ENCODE measurements around the gene CCRL2. TPM values are rescaled to one million over a fixed set of nuclear protein-coding genes. Genes with fewer than 3 reads are reported as not detected.

The CCRL2 gene
- total and polyA plus RNA-seq, 2 donors (not counting 1 experiment from before 2014, with no cell fraction given) = 0.33 to 3.7 TPM

DNA sequence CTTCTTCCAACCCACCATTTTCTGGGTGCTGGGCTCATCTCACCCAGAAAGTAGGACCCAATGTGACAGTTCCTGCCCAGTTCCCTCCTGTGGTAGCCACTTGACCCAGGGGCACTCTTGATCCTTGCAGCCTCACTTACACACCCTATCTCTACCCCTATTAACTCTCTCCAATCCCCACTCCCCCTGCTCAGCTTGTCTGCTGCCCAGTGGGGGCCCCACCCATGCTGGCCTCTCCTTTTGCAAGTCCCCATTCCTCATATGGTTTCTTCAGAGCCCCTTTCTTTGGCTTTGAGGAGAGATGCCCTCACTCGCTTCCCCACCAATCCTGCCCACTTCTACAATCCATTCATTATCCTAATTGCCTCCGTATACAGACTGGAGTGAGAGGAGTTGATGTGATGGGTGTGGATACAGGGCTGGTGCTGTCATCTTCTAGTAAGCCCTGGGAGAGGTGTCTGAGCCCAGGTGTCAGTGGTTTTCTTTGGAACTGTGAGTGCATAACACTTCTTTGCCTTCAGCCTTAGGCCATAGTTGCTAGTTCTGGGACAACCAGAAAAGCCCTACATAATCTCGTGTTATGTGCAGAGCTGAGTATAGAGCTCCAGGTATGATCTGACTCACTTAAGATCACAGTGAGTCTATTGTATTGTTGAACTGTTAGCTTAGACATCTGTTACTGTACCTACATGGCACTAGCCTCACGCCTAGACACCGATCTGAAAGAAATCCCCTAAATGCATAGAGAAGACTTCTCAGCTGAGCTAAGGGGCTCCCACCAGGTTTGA lies 41.1 kb upstream of the CCRL2 start:
- no peaks in the 10 kb centered on the region for H3K4me1 ChIP-seq (ENCODE audit: control insufficient read depth, extremely low read depth, insufficient read depth, low read length)
- no peak overlapping the region for H3K4me2 ChIP-seq (ENCODE audit: extremely low read depth, insufficient read depth, low read length)
- no peaks in the 10 kb centered on the region for H4K20me1 ChIP-seq (ENCODE audit: control insufficient read depth, extremely low read depth, insufficient read depth, low read length)
- no peaks in the 10 kb centered on the region for H3K36me3 ChIP-seq (ENCODE audit: control insufficient read depth, insufficient read depth, low read length)
- TF ChIP-seq EZH2 (IDR thresholded peaks at IDR 0.05; ENCODE audit: low read length, missing control alignments) = no peak
- TF ChIP-seq, protein P1, sequence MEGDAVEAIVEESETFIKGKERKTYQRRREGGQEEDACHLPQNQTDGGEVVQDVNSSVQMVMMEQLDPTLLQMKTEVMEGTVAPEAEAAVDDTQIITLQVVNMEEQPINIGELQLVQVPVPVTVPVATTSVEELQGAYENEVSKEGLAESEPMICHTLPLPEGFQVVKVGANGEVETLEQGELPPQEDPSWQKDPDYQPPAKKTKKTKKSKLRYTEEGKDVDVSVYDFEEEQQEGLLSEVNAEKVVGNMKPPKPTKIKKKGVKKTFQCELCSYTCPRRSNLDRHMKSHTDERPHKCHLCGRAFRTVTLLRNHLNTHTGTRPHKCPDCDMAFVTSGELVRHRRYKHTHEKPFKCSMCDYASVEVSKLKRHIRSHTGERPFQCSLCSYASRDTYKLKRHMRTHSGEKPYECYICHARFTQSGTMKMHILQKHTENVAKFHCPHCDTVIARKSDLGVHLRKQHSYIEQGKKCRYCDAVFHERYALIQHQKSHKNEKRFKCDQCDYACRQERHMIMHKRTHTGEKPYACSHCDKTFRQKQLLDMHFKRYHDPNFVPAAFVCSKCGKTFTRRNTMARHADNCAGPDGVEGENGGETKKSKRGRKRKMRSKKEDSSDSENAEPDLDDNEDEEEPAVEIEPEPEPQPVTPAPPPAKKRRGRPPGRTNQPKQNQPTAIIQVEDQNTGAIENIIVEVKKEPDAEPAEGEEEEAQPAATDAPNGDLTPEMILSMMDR (conservative IDR thresholded peaks at IDR 0.05 in 1 of 2, IDR thresholded peaks at IDR 0.05 in 1 of 2; ENCODE audit: low read depth in 1 of 2, low read length in 2 of 2) = no peak
- H3K79me2 ChIP-seq (ENCODE audit: control insufficient read depth, insufficient read depth, low read length) = no peaks in the 10 kb centered on the region
- H3K27ac ChIP-seq (ENCODE audit: insufficient read depth, low read length) = no peak overlapping the region
- H3K4me3 ChIP-seq (replicated peaks in 1 of 4; ENCODE audit: control extremely low read depth in 1 of 4, insufficient read depth in 1 of 4, low read depth in 3 of 4, low read length in 4 of 4) = no peak overlapping the region
- no peak overlapping the region for H2AFZ ChIP-seq (ENCODE audit: low read length)
- no peak for DNase-seq (ENCODE audit: low read depth in 2 of 2)
- H3K9me3 ChIP-seq (ENCODE audit: control insufficient read depth, insufficient read depth, low read depth, low read length) = no peaks in the 10 kb centered on the region
- no peak overlapping the region for H3K9ac ChIP-seq (ENCODE audit: insufficient read depth, low read length)
- peaks cover 4% of the 10 kb centered on the region for H3K27me3 ChIP-seq (ENCODE audit: control insufficient read depth, insufficient read depth, low read length)

DNA sequence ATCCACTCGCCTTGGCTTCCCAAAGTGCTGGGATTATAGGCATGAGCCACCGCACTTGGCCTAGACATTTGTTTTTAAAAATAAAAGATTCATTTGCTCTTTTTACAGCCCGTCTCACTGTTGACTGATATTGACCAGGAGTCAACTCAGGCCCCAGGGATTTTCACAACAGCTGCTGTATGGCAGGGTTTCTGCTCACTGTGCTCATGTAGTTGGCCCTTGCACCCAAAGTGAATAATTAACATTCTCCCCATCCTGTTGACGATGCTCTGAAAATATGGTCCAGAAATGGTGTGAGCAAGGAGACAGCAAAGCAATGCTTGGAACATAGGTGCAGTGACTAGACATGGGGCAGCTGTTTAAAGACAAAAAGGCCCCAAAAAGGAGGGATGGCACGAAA lies 39.2 kb upstream of the CCRL2 start:
- Histone ChIP-seq H3K9me3 (ENCODE audit: control insufficient read depth, insufficient read depth, low read depth, low read length) (no peaks in the 10 kb centered on the region), H3K4me3 (replicated peaks in 1 of 4; ENCODE audit: control extremely low read depth in 1 of 4, insufficient read depth in 1 of 4, low read depth in 3 of 4, low read length in 4 of 4) (no peak overlapping the region), H3K9ac (ENCODE audit: insufficient read depth, low read length) (no peak overlapping the region), H4K20me1 (ENCODE audit: control insufficient read depth, extremely low read depth, insufficient read depth, low read length) (no peaks in the 10 kb centered on the region), H3K79me2 (ENCODE audit: control insufficient read depth, insufficient read depth, low read length) (no peaks in the 10 kb centered on the region), H3K4me1 (ENCODE audit: control insufficient read depth, extremely low read depth, insufficient read depth, low read length) (no peaks in the 10 kb centered on the region), H3K36me3 (ENCODE audit: control insufficient read depth, insufficient read depth, low read length) (no peaks in the 10 kb centered on the region), H3K4me2 (ENCODE audit: extremely low read depth, insufficient read depth, low read length) (no peak overlapping the region), H2AFZ (ENCODE audit: low read length) (no peak overlapping the region), H3K27ac (ENCODE audit: insufficient read depth, low read length) (no peak overlapping the region), H3K27me3 (ENCODE audit: control insufficient read depth, insufficient read depth, low read length) (peaks cover 7% of the 10 kb centered on the region)
- TF ChIP-seq, protein P1 (conservative IDR thresholded peaks at IDR 0.05 in 1 of 2, IDR thresholded peaks at IDR 0.05 in 1 of 2; ENCODE audit: low read depth in 1 of 2, low read length in 2 of 2) = no peak
- no peak for TF ChIP-seq EZH2 (IDR thresholded peaks at IDR 0.05; ENCODE audit: low read length, missing control alignments)
- no peak for DNase-seq (ENCODE audit: low read depth in 2 of 2)

DNA sequence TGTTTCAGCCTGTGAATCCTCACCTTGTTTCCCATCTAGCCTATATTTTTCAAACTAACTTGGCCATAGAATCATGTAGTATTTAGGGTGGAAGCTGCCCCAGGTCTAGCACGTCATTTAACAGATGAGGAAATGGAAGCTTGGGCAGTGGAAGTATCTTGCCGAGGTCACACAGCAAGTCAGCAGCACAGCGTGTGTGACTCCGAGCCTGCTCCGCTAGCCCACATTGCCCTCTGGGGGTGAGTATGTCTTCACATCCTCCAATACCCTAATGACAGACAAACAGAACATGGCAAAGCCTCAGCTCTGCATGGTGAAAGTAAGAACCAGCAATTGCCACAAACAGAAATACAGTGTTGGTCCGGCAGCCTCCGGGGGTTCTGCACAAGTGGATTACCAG lies 38.5 kb upstream of the CCRL2 start:
- no peaks in the 10 kb centered on the region for H3K4me1 ChIP-seq (ENCODE audit: control insufficient read depth, extremely low read depth, insufficient read depth, low read length)
- TF ChIP-seq, protein P1 (conservative IDR thresholded peaks at IDR 0.05 in 1 of 2, IDR thresholded peaks at IDR 0.05 in 1 of 2; ENCODE audit: low read depth in 1 of 2, low read length in 2 of 2) = no peak
- TF ChIP-seq EZH2 (IDR thresholded peaks at IDR 0.05; ENCODE audit: low read length, missing control alignments) = no peak
- H4K20me1 ChIP-seq (ENCODE audit: control insufficient read depth, extremely low read depth, insufficient read depth, low read length) = no peaks in the 10 kb centered on the region
- no peaks in the 10 kb centered on the region for H3K36me3 ChIP-seq (ENCODE audit: control insufficient read depth, insufficient read depth, low read length)
- no peak overlapping the region for H3K9ac ChIP-seq (ENCODE audit: insufficient read depth, low read length)
- no peaks in the 10 kb centered on the region for H3K79me2 ChIP-seq (ENCODE audit: control insufficient read depth, insufficient read depth, low read length)
- no peak overlapping the region for H3K4me2 ChIP-seq (ENCODE audit: extremely low read depth, insufficient read depth, low read length)
- H3K27me3 ChIP-seq (ENCODE audit: control insufficient read depth, insufficient read depth, low read length) = peaks cover 8% of the 10 kb centered on the region
- H3K9me3 ChIP-seq (ENCODE audit: control insufficient read depth, insufficient read depth, low read depth, low read length) = no peaks in the 10 kb centered on the region
- no peak overlapping the region for H3K4me3 ChIP-seq (replicated peaks in 1 of 4; ENCODE audit: control extremely low read depth in 1 of 4, insufficient read depth in 1 of 4, low read depth in 3 of 4, low read length in 4 of 4)
- no peak for DNase-seq (ENCODE audit: low read depth in 2 of 2)
- no peak overlapping the region for H3K27ac ChIP-seq (ENCODE audit: insufficient read depth, low read length)
- no peak overlapping the region for H2AFZ ChIP-seq (ENCODE audit: low read length)
